Left forelimb (tissue), 1 donor: Measurements from ENCODE around the gene BNC2.
"Not testable (repeated sequence)": the region's sequence is repeated elsewhere in the genome, so short reads cannot be mapped to it uniquely, and the experiment has no call there.

ENCODE experiments used
- DNase-seq: peaks from one replicate; pipeline ENCODE4 v3.0.0-alpha.2; 2018; ENCODE audit warnings: low spot score

The BNC2 gene

DNA sequence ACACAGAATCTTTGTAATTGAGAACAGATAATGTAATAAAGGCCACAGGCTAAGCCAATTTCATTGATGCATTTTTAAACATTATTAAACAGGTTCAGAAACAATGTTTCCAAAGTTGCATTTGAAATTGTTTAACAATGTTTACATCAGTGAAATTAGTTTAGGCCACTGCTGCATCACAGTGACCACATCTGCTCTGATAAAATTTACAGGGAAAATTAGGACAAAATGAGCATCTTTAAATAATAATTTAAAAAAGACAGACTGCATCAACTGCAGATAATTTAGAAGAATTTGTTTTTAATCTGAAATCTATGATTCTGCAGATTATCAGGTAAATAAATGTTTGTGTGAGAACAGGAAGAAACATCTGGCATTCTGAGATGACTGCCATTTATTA lies 420.4 kb downstream of the BNC2 start:
- DNase-seq = no peak

DNA sequence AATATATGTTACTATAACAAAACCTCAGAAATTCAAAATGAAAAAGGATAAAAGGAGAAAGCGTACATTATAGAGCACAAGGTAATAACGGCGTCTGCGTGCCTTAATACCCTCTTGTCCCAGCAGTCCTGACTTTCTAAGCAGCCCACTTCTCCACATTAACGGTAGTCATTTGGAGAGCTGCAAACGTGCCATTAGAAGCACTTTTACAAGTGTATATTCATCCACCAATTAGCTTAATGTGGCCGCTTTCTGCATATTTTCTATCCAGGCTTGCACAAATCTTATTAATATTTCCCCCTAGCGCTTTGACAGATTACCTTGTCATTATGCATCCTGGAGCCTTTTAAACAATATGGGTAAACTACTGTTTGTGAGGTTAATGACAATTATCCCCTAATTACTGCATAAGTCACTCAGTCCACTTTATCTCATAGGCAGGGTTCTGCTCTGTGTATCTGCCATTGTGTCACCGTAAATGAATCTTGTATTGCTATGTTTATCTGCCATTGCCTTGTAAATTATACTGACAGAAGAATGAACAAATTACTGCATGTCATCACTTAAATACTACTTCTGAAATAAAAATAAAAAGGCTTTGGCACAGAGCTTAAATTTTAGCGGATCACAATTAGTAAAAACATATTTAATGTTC lies 421.3 kb downstream of the BNC2 start:
- no peak for DNase-seq

DNA sequence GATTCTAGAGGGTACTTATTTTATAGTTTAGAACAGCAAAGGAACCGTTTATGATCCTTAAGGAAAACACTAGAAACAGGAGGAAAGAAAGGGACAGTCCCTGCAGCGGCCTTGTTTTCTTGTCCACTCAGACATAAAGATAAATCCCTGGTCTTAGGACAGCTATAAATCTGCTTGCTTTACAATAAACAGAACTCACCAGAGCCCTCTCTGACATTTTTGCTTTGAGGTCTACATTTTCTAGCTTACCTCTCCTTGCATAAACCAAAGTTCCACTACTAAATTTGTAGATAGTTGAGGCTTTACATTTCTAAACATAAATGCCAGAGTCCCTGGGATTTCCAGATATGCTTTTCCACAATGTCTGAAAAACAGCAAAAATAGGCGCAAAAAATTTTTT lies 422.5 kb downstream of the BNC2 start:
- no peak for DNase-seq

GRCh38 chr9:16446636-16447035 lies 423.8 kb downstream of the BNC2 start:
- DNase-seq = no peak

- no peak for DNase-seq
Measured at GRCh38 chr9:16445141-16445920, 425.1 kb downstream of the BNC2 start.

DNA sequence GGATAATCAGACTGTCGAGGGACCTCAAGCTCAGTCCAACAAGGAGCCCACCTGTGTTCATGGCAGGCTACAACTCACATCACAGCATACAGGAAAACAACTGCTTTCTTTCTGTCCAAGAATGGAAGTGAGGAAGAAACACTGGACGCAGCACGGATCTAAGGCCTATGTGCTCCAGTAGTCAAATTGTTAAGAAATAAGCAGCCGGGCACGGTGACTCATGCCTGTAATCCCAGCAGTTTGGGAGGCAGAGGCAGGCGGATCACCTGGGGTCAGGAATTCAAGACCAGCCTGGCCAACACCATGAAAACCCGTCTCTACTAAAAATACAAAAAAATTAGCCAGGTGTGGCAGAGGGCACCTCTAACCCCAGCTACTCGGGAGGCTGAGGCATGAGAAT lies 427.8 kb downstream of the BNC2 start:
- DNase-seq = no peak

- DNase-seq = no peak
Measured at GRCh38 chr9:16441791-16442190, 428.7 kb downstream of the BNC2 start.

DNA sequence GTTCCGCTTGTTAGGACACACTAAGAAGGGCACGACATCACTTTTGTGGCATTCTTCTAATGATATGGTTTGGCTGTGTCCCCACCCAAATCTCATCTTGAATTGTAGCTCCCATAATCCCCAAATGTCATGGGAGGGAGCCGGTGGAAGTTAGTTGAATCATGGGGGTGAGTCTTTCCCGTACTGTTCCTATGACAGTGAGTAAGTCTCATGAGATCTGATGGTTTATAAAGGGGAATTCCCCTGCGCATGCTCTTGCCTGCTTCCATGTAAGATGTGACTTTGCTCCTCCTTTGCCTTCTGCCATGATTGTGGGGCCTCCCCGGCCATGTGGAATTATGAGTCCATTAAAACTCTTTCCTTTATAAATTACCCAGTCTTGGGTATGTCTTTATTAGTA lies 431.6 kb downstream of the BNC2 start:
- DNase-seq = not testable (repeated sequence)

DNA sequence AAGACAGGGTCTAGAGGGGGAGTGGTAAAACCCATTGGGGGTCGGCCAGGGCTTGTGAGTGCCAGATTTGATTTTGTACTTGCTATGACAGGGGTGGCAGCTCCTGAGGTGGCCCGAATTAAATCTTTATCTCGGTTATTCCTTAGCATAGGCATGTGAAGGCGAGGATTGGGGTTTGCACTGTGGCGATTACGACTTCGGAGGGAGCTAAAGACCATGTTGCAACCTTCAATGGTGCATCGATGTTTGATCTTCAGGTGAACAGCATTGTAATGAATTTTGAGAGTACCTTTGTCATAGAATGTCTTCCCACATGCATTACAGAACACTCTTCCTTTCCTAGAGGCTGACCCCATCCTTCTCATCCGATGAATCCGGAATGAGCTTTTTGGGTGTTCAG lies 433.9 kb downstream of the BNC2 start:
- no peak for DNase-seq

DNA sequence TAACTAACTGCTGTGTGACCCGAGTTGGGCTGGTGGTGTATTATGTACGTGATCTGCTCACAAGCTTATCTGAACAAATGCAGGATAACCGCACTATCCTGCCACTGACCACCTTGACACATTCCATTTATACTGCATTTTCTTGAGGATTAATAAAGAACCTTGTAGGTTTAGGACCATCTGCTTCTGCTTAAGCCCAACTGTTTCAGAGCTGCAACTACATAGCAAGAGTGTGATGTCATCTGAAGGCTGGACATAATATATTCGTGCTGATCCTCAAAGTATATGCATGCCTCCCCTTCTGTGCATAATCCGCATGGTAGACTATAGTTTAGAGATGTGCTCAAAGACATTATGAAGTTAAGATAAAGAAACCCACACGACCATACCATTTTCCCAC lies 435.9 kb downstream of the BNC2 start:
- no peak for DNase-seq

DNA sequence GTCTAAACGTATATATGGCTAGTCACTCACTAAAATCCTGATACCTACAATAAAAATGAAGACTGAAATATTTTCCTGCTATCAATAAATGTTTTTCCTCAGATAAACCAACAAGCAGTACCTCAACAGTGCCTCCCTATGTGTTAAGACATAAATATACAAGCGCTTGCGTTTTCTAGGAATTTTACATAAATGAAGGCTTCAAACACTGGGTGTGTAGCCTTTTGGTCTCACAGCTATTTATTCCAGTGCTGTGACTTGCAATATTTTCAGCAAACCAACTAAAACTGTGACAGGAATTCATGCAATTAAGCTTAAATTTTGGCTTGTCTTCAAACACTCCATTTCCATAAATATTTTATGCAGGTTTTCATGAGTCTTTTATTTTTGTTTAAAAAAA lies 437.0 kb downstream of the BNC2 start:
- no peak for DNase-seq

DNA sequence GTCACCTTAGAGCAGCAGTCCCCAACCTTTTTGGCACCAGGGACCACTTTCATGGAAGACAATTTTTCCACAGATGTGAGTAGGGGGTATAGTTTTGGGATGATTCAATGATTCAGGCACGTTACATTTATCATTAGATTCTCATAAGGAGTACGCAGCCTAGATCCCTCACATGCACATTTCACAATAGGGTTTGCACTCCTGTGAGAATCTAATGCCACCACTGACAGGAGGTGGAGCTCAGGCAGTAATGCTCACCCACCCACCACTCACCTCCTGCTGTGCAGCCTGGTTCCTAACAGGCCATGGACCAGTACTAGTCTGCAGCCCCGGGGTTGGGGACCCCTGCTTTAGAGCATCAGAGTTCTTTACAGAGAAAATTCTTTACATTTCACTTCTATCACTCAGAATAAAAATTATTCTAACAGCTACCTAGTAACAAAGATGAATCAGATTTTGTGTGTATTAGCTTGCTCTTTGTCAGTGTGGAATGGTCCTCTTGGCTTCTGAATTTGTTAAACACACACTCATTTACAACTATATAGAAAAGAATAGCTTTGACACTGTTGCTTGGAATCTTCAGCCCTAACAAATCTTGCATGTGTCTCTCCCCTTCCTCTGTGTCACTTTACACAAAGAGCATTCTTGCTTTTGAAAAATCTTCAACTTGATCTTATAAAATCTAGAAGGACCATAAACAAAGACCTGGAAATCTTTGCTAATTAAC lies 438.6 kb downstream of the BNC2 start:
- DNase-seq = no peak

DNA sequence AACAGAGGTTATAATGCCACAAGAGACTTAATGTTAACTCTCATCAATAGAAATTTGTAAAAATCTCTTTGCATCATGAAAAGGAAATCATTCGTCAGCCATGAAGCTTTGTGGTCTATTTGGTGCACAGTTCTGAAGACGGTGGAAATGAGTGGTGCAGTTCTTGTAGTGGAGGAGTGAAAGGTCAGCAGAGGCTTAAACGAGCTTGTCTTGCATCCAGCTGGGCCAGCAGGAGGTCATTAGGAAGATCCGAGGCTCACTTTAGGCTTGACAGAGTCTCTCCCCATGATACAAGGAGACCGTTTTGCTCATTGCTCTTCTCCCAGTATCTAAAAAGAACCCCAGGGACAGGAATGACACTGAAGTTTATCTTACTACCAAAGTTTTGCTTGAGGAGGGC lies 440.8 kb downstream of the BNC2 start:
- no peak for DNase-seq

- DNase-seq = no peak
Measured at GRCh38 chr9:16427873-16428427, 442.5 kb downstream of the BNC2 start.

DNA sequence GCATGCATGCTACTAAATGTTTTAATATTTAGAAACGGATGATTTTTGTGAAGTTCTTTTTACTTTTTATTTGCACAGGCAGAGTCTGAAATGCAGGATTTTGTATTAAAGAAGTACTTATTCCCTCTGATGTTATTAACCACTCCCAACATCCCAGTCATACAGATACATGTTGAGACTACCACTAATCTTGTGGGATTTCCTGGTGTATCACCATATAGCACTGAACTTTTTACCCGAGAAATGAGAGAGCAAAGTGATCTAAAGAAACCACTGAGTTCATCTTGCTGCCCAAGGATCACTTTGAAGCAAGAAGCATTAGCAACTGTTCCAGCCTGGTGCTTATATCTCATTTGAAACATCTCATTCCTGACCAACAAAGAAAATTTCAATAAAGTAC lies 443.8 kb downstream of the BNC2 start:
- no peak for DNase-seq

DNA sequence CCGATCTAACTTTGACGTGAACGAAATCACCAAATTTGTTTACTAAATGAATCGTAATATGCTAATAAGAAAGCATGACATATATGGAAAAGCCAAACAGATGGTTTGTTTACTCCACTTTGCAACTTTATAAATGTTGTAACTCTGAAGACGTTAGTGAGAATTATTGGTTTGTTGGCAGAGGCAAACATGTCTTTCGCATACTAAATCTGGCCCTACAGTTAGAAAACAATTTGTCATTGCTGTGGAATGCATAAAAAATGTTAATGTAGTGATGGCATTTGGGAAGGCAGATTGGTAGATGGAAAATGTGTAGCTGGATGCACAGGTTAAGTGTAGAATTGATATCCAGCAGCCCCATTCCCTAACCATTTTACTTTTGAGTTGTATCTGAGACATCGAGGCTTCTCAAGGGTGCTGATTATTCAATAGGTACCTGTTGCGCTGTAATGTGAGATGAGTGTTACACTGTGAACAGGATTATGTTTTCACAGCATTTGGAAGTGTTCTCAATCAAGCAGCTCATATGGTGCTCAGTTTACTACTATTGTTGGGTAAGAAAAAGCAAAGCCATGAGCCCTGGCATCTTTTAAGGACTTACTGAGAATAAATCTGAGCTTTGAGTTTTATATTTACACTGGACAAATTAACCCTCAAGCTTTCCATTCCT lies 444.8 kb downstream of the BNC2 start:
- DNase-seq = no peak

DNA sequence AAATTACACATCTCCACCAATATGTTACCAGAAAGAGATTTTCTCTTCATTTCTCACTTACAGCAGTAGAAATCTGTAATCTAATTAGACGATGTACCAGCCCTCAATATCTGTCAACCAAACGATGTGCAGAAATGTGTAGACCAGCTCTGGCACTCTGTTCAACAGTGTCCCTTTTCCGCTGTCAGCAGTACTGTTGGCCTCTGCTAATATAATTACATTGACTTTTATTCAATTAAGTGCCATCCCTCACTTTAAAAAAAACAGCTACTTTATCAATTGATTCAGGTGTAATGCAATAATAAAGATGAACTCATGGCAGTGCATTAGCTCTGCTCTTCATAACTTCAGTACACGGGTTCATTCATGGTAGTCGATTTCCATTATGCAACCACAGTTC lies 448.4 kb downstream of the BNC2 start:
- DNase-seq = no peak

- no peak for DNase-seq
Measured at GRCh38 chr9:16421532-16421931, 448.9 kb downstream of the BNC2 start.

DNA sequence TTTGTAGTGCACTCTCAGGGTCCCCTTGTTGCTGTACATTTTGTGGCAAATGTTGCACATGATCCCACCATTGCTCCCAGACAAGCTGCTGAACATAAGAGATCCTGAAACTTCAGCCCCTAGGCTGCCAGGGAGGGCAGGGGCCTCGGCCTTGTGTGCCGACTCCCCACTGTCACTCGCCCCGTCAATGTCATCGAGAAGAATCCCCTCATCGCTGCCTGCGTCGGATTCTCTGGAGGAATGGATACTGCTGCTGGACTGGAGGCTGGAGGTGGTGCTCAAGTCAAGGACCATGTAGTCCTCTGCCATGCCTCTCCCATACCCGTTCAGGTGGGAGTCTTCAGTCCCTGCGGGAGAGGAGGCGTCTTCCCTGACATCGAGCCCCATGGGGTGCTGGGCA lies 451.3 kb downstream of the BNC2 start:
- no peak for DNase-seq

DNA sequence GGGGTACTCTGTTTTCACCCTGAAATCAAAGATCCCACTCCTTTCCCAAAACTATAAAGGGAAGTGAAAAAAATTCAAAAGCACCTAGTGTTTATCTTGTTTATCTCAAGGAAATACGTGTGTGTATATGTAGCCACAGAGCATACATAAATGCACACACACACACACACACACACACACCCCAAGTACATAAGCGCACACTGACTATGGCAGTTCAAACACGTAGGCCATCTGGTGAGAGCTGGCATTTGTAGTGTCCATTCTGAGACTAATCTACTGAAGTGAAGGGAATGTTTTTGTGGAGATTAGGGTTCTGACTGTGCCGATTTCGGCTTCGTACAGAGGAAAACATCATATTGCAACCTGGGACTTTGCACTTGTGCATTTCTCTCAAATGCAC lies 451.7 kb downstream of the BNC2 start:
- no peak for DNase-seq

GRCh38 chr9:16417749-16418148 lies 452.7 kb downstream of the BNC2 start:
- no peak for DNase-seq

DNA sequence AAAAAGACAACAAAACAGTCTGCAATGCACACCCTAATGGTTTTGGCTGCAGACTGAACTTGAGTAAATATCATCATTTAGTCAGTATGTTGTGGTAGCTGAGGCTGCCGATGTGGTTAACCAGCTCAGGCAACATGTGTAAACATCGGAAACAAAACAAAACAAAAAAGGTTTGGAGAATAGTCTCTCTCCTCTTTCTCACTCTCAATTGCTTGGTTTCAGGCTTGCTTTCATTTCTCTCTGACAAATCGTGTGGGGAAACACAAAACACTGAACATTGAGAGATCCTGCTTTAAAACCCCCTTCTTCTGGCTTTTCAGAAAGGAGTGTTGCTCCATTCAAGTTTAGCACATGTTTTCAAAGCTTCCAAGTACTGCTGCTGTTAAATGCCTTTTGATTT lies 453.3 kb downstream of the BNC2 start:
- DNase-seq = no peak
